Panc1 (cell line): ENCODE data around the gene UBL4B. TPM values are rescaled to one million over a fixed set of nuclear protein-coding genes. Genes with fewer than 3 reads are reported as not detected.
A peak's percentile ranks its signal among the peaks of the same experiment; 100 is the strongest.

Experiments used
- ATAC-seq: fragments of 200-7000 bp; cut with Tn5 transposase; 2 replicates; pipeline ENCODE4 v1.9.1; 2020; ENCODE audit warnings: mild to moderate bottlenecking, moderate library complexity
- BruUV-seq: library from RNA; stranded (reverse); fragments of 400-500 nt; replicated peaks from 2 replicates; lab custom pipeline; 2021; lab: Mats Ljungman, UMichigan
- CTCF ChIA-PET: fragments of 300-600 bp; sonication (Branson Sonifier 250); formaldehyde crosslinking; loops from one replicate; lab custom pipeline; 2022; ENCODE audit warnings: antibody characterized with exemption; lab: Charles Lee
- POLR2A ChIA-PET: fragments of 300-600 bp; sonication (Branson Sonifier 250); formaldehyde crosslinking; loops from one replicate; lab custom pipeline; 2022; ENCODE audit warnings: antibody characterized with exemption; lab: Charles Lee
- DNase-seq: peaks from one replicate; pipeline ENCODE4 v3.0.0-alpha.2; 2010; ENCODE audit warnings: low read depth, low spot score
- H3K27ac ChIP-seq: 2 replicates; pipeline ENCODE4 v1.5.1; 2011; ENCODE audit warnings: mild to moderate bottlenecking, low read length, inconsistent platforms
- H3K27me3 ChIP-seq: fragments of 200-500 bp; sonication (Bioruptor generic); 2 replicates; pipeline ENCODE4 v1.6.0; 2014; ENCODE audit warnings: low read length, inconsistent platforms; ENCODE audit not compliant: control insufficient read depth, insufficient read depth
- H3K36me3 ChIP-seq: fragments of 200-500 bp; sonication (Bioruptor generic); 2 replicates; pipeline ENCODE4 v1.5.1; 2014; ENCODE audit warnings: inconsistent platforms, mild to moderate bottlenecking, low read length, moderate library complexity; ENCODE audit not compliant: control insufficient read depth, insufficient read depth
- H3K4me1 ChIP-seq: 2 replicates; pipeline ENCODE4 v1.5.1; 2011; ENCODE audit warnings: inconsistent platforms, mild to moderate bottlenecking, low read length, moderate library complexity; ENCODE audit not compliant: control insufficient read depth, insufficient read depth
- H3K4me3 ChIP-seq, 2 experiments: 2 replicates each; pipeline ENCODE4 v1.5.1; 2011 to 2012; ENCODE audit warnings: low read depth in 2 of 2, low read length in 2 of 2, mild to moderate bottlenecking in 2 of 2, inconsistent platforms in 1 of 2, moderate library complexity in 1 of 2
- H3K9me3 ChIP-seq: fragments of 200-500 bp; sonication (Bioruptor generic); 2 replicates; pipeline ENCODE4 v1.5.1; 2014; ENCODE audit warnings: low read depth, mild to moderate bottlenecking, inconsistent platforms, low read length, moderate library complexity; ENCODE audit not compliant: control insufficient read depth, insufficient read depth
- CTCF ChIP-seq: fragments of 450-650 bp; IDR thresholded peaks from 2 replicates; pipeline ENCODE4 v1.5.1; 2017; ENCODE audit warnings: mild to moderate bottlenecking
- POLR2AphosphoS5 ChIP-seq: IDR thresholded peaks from 2 replicates; pipeline ENCODE4 v1.6.1; 2012; ENCODE audit warnings: mild to moderate bottlenecking, low read depth, low read length, moderate library complexity
- REST ChIP-seq, 2 experiments: IDR thresholded peaks; 2 replicates each; pipeline ENCODE4 v1.6.1; 2011 to 2012; ENCODE audit warnings: low read depth in 2 of 2, control low read depth in 1 of 2, low read length in 1 of 2, mild to moderate bottlenecking in 1 of 2, moderate library complexity in 1 of 2; ENCODE audit not compliant: insufficient read depth in 1 of 2
- SIN3A ChIP-seq: IDR thresholded peaks from 2 replicates; pipeline ENCODE4 v1.6.1; 2012; ENCODE audit warnings: low read depth, mild to moderate bottlenecking, low read length, moderate library complexity, borderline replicate concordance; ENCODE audit not compliant: insufficient read depth
- TCF7L2 ChIP-seq: IDR thresholded peaks from 2 replicates; pipeline ENCODE4 v1.6.1; 2011; ENCODE audit warnings: mild to moderate bottlenecking, low read depth, low read length, inconsistent platforms
- in situ Hi-C: cut with HindIII; loops from 2 replicates; pipeline ENCODE4 v1.10.0; 2016; ENCODE audit warnings: low sequenced_read_pairs, low pct_unique_long_range_greater_than_20kb
- intact Hi-C: fragments of 100-400 bp; cut with micrococcal nuclease; formaldehyde crosslinking; loops from one replicate; pipeline ENCODE4 v1.10.0; 2022; ENCODE audit not compliant: unreplicated experiment
- total RNA-seq: library from RNA; stranded (reverse); gene quantifications from one replicate; pipeline ENCODE4 v1.2.1, GENCODE V29; 2021; ENCODE audit not compliant: unreplicated experiment

UBL4B gene
- total RNA-seq, 1 experiment from 2014 or later, result not detected

GRCh38 chr1:110086961-110087360, 25.3 kb upstream of the UBL4B start:
- H3K4me1 ChIP-seq, result no peaks in the 10 kb centered on the region
- BruUV-seq, result no TSS peak
- H3K36me3 ChIP-seq, result no peaks in the 10 kb centered on the region
- H3K27ac ChIP-seq, result no peak overlapping the region
- DNase-seq (no peak), ATAC-seq (no peak)
- no peak overlapping the region for H3K4me3 ChIP-seq
- in situ Hi-C loops, result no loop called here
- ChIA-PET CTCF (no interaction called here), POLR2A (no interaction called here)
- no peaks in the 10 kb centered on the region for H3K9me3 ChIP-seq
- intact Hi-C loops, result no loop called here
- peaks cover 9% of the 10 kb centered on the region for H3K27me3 ChIP-seq
- TF ChIP-seq REST (IDR thresholded peaks at IDR 0.05; ENCODE audit: insufficient read depth in 1 of 2, low read depth in 2 of 2, low read length in 1 of 2), result no peak
- TF ChIP-seq POLR2AphosphoS5, result no peak
- TF ChIP-seq TCF7L2, result no peak
- TF ChIP-seq CTCF, result no peak
- no peak for TF ChIP-seq SIN3A

GRCh38 chr1:110087812-110088738, 24.2 kb upstream of the UBL4B start:
- intact Hi-C loops (loop anchor here (1.0 kb wide), 1 partner anchor 20 kb away; no protein-coding TSS in a partner anchor), in situ Hi-C loops (no loop called here)
- Histone ChIP-seq H3K9me3 (no peaks in the 10 kb centered on the region), H3K27ac (no peak overlapping the region), H3K36me3 (no peaks in the 10 kb centered on the region), H3K4me3 (no peak overlapping the region), H3K27me3 (peaks cover 8% of the 10 kb centered on the region), H3K4me1 (no peaks in the 10 kb centered on the region)
- ChIA-PET CTCF (interaction anchor here (0.5 to 1.3 kb wide), 12 partner anchors 9 to 469 kb away, joined by 3 to 22 read pairs (median 3); no protein-coding TSS in a partner anchor), POLR2A (no interaction called here)
- DNase-seq (peak; percentile 20), ATAC-seq (peak; percentile 87)
- TF ChIP-seq SIN3A (no peak), CTCF (peak; percentile 80)
- no TSS peak for BruUV-seq
